HepG2 (cell line): ENCODE results near the gene FOXN3. TPM values are rescaled to one million over a fixed set of nuclear protein-coding genes. Genes with fewer than 3 reads are reported as not detected.

ENCODE experiments used
- ATAC-seq: fragments of 200-7000 bp; cut with Tn5 transposase; 3 replicates; pipeline ENCODE4 v1.9.1; 2020; ENCODE audit warnings: mild to moderate bottlenecking, moderate library complexity
- BruUV-seq: library from RNA; stranded (reverse); fragments of 400-500 nt; replicated peaks from 2 replicates; lab custom pipeline; 2021; lab: Mats Ljungman, UMichigan
- CTCF ChIA-PET: fragments of 300-600 bp; formaldehyde crosslinking; extraction: SDS; loops from one replicate; lab custom pipeline; 2021; ENCODE audit warnings: low total read pairs, inconsistent platforms, low intra/inter-chr PET ratio; lab: Yijun Ruan, JAX
- POLR2A ChIA-PET: fragments of 350-600 bp; sonication (Branson Sonifier 250); formaldehyde crosslinking; loops from one replicate; lab custom pipeline; 2020; ENCODE audit warnings: antibody characterized with exemption, inconsistent platforms; lab: Yijun Ruan, JAX
- DNase-seq: peaks from one replicate; pipeline ENCODE4 v3.0.0-alpha.2; 2015; ENCODE audit warnings: low spot score
- FAIRE-seq: peaks from 3 replicates; lab custom pipeline; 2011; peaks lifted over from hg19 to GRCh38; lab: Jason Lieb, UNC
- H2AFZ ChIP-seq: one replicate; pipeline ENCODE4 v1.6.1; 2011; ENCODE audit warnings: low read length, inconsistent platforms
- H3K27ac ChIP-seq: fragments of 300-600 bp; 3 replicates; pipeline ENCODE4 v1.8.0; 2011; ENCODE audit warnings: mixed run types, mild to moderate bottlenecking, mixed read lengths, low read length, inconsistent platforms; ENCODE audit not compliant: insufficient read depth; ENCODE audit errors: extremely low read length
- H3K27me3 ChIP-seq, 2 experiments: fragments of 200-600 bp in 1 of 2; 2 replicates in 1 of 2; 3 replicates in 1 of 2; pipeline versions ENCODE4 v1.6.0 to v1.8.0; 2011; ENCODE audit warnings: low read length in 2 of 2, mild to moderate bottlenecking in 2 of 2, moderate library complexity in 2 of 2, inconsistent platforms in 1 of 2; ENCODE audit not compliant: insufficient read depth in 2 of 2, control insufficient read depth in 1 of 2
- H3K36me3 ChIP-seq, 2 experiments: fragments of 200-600 bp in 1 of 2; replicated peaks in 1 of 2; 2 replicates in 1 of 2; 3 replicates in 1 of 2; pipeline versions ENCODE4 v1.5.1 to v1.8.0; 2011; ENCODE audit warnings: low read length in 2 of 2, inconsistent platforms in 1 of 2; ENCODE audit not compliant: insufficient read depth in 2 of 2, control insufficient read depth in 1 of 2
- H3K4me1 ChIP-seq: 2 replicates; pipeline ENCODE4 v1.5.1; 2012; ENCODE audit warnings: low read length, inconsistent platforms; ENCODE audit not compliant: insufficient read depth
- H3K4me2 ChIP-seq: 2 replicates; pipeline ENCODE4 v1.6.0; 2011; ENCODE audit warnings: low read depth, low read length, inconsistent platforms
- H3K4me3 ChIP-seq, 3 experiments: fragments of 200-600 bp in 1 of 3; sonication (generic), shearing (Covaris generic) in 1 of 3; replicated peaks in 1 of 3; 2 replicates each; pipeline ENCODE4 v1.5.1; 2011 to 2016; ENCODE audit warnings: low read length in 3 of 3, inconsistent platforms in 2 of 3, low read depth in 2 of 3, mild to moderate bottlenecking in 2 of 3, control low read depth in 1 of 3, mixed read lengths in 1 of 3; ENCODE audit not compliant: insufficient read depth in 1 of 3
- H3K79me2 ChIP-seq: one replicate; pipeline ENCODE4 v1.6.1; 2011; ENCODE audit warnings: low read length, inconsistent platforms; ENCODE audit not compliant: insufficient read depth
- H3K9ac ChIP-seq: 2 replicates; pipeline ENCODE4 v1.6.0; 2011; ENCODE audit warnings: mild to moderate bottlenecking, low read depth, low read length, inconsistent platforms; ENCODE audit not compliant: insufficient read depth
- H3K9me3 ChIP-seq: 2 replicates; pipeline ENCODE4 v1.5.1; 2012; ENCODE audit warnings: mild to moderate bottlenecking, low read length
- H4K20me1 ChIP-seq: 2 replicates; pipeline ENCODE4 v1.6.0; 2011; ENCODE audit warnings: inconsistent platforms, mild to moderate bottlenecking, low read length, moderate library complexity; ENCODE audit not compliant: insufficient read depth
- CBX1 ChIP-seq: IDR thresholded peaks from one replicate; pipeline ENCODE4 v1.6.1; 2016; ENCODE audit warnings: antibody characterized with exemption, low read depth
- RNF2 ChIP-seq: fragments of 450-650 bp; conservative IDR thresholded peaks from 2 replicates; pipeline ENCODE4 v1.6.1; 2016; ENCODE audit warnings: low read depth
- TCF12 ChIP-seq, 2 experiments: fragments of 450-650 bp in 1 of 2; sonication (generic) in 1 of 2; formaldehyde crosslinking in 1 of 2; IDR thresholded peaks; 2 replicates each; pipeline versions ENCODE4 v1.6.1 to v1.8.0; 2017 to 2022; ENCODE audit warnings: antibody characterized with exemption in 1 of 2, mild to moderate bottlenecking in 1 of 2, missing genetic modification reagents in 1 of 2, moderate library complexity in 1 of 2
- TSC22D2 ChIP-seq: sonication (generic); formaldehyde crosslinking; IDR thresholded peaks from 2 replicates; pipeline ENCODE4 v1.5.1; 2020; ENCODE audit warnings: missing genetic modification reagents, mild to moderate bottlenecking, borderline replicate concordance
- ZFP36L2 ChIP-seq: sonication (generic); formaldehyde crosslinking; IDR thresholded peaks from 2 replicates; pipeline ENCODE4 v1.4.0; 2020; ENCODE audit warnings: missing genetic modification reagents
- ZKSCAN1 ChIP-seq: fragments of 150-350 bp; IDR thresholded peaks from 2 replicates; pipeline ENCODE4 v1.6.1; 2014; ENCODE audit warnings: low read length
- ZNF205 ChIP-seq: IDR thresholded peaks from 2 replicates; pipeline ENCODE4 v1.6.1; 2018; ENCODE audit warnings: missing biosample characterization, missing genetic modification reagents
- ZNF337 ChIP-seq: sonication (generic); formaldehyde crosslinking; IDR thresholded peaks from 2 replicates; pipeline ENCODE4 v1.5.1; 2020; ENCODE audit warnings: missing genetic modification reagents, low read depth, mild to moderate bottlenecking, borderline replicate concordance
- WGBS: methylation state at CpG from one replicate; pipeline ENCODE4 v1.1.6; 2017; ENCODE audit warnings: low lambda C conversion rate; 5-methylcytosine and 5-hydroxymethylcytosine counted together
- in situ Hi-C: cut with HindIII; loops from 2 replicates; pipeline ENCODE4 v1.10.0; 2017; ENCODE audit warnings: low pct_unique_long_range_greater_than_20kb; ENCODE audit not compliant: extremely low pct_ligation_motif_present
- intact Hi-C: fragments of 100-400 bp; cut with micrococcal nuclease; formaldehyde crosslinking; loops from one replicate; pipeline ENCODE4 v1.10.0; 2022; ENCODE audit not compliant: unreplicated experiment
- polyA plus RNA-seq, 8 experiments: library from polyadenylated mRNA; depleted of rRNA in 3 of 8; stranded (reverse) in 7 of 8; unstranded in 1 of 8; fragments of >200 nt; fragmentation: Illumina TruSeq in 4 of 8; extraction: Trizol in 4 of 8; gene quantifications; 2 replicates each; pipeline versions ENCODE4 v1.2.1 to v1.2.3, GENCODE V29; 2011 to 2016; ENCODE audit warnings: low read depth in 4 of 8, missing spikeins in 1 of 8, mixed read lengths in 1 of 8; ENCODE audit not compliant: insufficient read depth in 1 of 8
- total RNA-seq, 5 experiments: library from RNA; depleted of rRNA; stranded (reverse); fragments of >200 nt; fragmentation: Illumina TruSeq; extraction: Trizol; gene quantifications; 2 replicates each; pipeline ENCODE4 v1.2.3, GENCODE V29; 2016; ENCODE audit warnings: low read depth in 1 of 5

Gene FOXN3
- total and polyA plus RNA-seq, 2 of the 13 experiments (the other 11 are each of a cell fraction or from before 2014, with no cell fraction given) = 32.4 to 70.2 TPM

DNA sequence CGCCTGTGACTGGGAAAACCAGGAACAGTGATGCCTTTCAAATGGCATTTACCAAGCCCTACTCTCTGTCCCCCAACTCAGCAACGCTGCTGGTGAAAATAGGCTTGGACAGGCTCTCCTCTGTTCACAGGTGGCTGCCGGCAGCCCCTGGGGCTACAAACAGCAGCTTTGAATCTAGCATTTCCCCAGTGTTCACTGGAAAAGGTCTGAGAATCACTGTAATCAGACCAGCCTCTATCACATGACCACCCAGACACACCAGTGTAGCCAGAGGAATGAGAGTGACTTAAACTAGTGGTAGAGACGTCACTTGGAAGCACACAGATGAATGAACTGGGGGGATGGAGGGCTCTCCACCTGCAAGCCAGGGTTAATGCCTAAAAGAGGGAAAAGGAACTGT is 151.8 kb downstream of the FOXN3 start:
- BruUV-seq = no TSS peak
- no peak for FAIRE-seq
- no peak overlapping the region for H3K4me2 ChIP-seq
- H3K9ac ChIP-seq = no peak overlapping the region
- intact Hi-C loops (no loop called here), in situ Hi-C loops (no loop called here)
- no peaks in the 10 kb centered on the region for H3K9me3 ChIP-seq
- TF ChIP-seq CBX1 (no peak), TSC22D2 (CRISPR knock-in tag) (no peak), TCF12 (IDR thresholded peaks at IDR 0.05) (no peak), TCF12 (CRISPR knock-in tag; IDR thresholded peaks at IDR 0.05) (no peak), ZFP36L2 (CRISPR knock-in tag) (no peak), ZNF205 (no peak), ZKSCAN1 (no peak)
- H3K4me3 ChIP-seq = no peak overlapping the region
- no peak overlapping the region for H2AFZ ChIP-seq
- DNase-seq = no peak
- ATAC-seq = no peak
- H3K27ac ChIP-seq = no peak overlapping the region
- H3K4me1 ChIP-seq = peaks cover 55% of the 10 kb centered on the region
- ChIA-PET CTCF (no interaction called here), POLR2A (no interaction called here)
- no peaks in the 10 kb centered on the region for H3K27me3 ChIP-seq
- peaks cover 17 to 41% of the 10 kb centered on the region in 2 experiments; a peak in 4 of 5 replicates for H3K36me3 ChIP-seq
- H4K20me1 ChIP-seq = peaks cover 56% of the 10 kb centered on the region
- H3K79me2 ChIP-seq = peaks cover 70% of the 10 kb centered on the region
- WGBS = 100% methylated on average over 4 of the region's 4 CpGs

DNA sequence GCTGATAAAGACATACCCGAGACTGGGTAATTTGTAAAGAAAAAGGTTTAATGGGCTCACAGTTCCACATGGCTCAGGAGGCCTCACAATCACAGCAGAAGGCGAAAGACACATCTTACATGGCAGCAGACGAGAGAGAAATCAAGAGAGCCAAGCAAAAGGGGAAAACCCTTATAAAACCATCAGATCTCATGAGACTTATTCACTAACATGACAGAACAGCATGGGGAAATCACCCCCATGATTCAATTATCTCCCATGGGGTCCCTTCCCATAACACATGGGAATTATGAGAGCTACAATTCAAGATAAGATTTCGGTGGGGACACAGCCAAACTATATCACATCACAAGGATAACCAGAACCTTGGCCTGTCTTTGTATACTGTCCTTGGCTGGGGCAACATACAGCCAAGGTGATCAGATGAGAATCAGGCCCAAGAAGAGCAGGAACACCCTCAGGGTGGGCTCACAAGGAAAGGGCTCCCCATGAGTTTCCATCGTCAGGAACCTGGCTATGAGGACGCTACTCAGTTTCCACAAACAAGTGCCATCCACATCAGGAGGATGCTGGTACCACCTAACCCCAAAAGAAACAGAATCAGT is 152.7 kb downstream of the FOXN3 start:
- no peaks in the 10 kb centered on the region for H3K27me3 ChIP-seq
- no peak overlapping the region for H3K4me3 ChIP-seq
- intact Hi-C loops (no loop called here), in situ Hi-C loops (no loop called here)
- H4K20me1 ChIP-seq = peaks cover 62% of the 10 kb centered on the region
- ATAC-seq = no peak
- no peak for FAIRE-seq
- DNase-seq = no peak
- H3K36me3 ChIP-seq = peaks cover 16 to 41% of the 10 kb centered on the region in 2 experiments; a peak in 4 of 5 replicates
- peaks cover 46% of the 10 kb centered on the region for H3K4me1 ChIP-seq
- ChIA-PET POLR2A (no interaction called here), CTCF (no interaction called here)
- H3K9ac ChIP-seq = no peak overlapping the region
- no TSS peak for BruUV-seq
- no peak overlapping the region for H2AFZ ChIP-seq
- no peaks in the 10 kb centered on the region for H3K9me3 ChIP-seq
- peaks cover 61% of the 10 kb centered on the region for H3K79me2 ChIP-seq
- no peak overlapping the region for H3K27ac ChIP-seq
- WGBS = 96% methylated on average over 6 of the region's 6 CpGs
- TF ChIP-seq RNF2 (no peak), ZNF337 (no peak)
- no peak overlapping the region for H3K4me2 ChIP-seq
